Sigmoid colon (tissue), 4 donors: Measurements from ENCODE around the gene RABIF.

Source experiments
- CTCF ChIP-seq, 4 experiments: fragments of 450-650 bp in 3 of 4; fragments of 200-600 bp in 1 of 4; IDR thresholded peaks; one replicate each; pipeline ENCODE4 v1.5.1; 2016 to 2019; ENCODE audit warnings: antibody characterized with exemption in 4 of 4, mild to moderate bottlenecking in 3 of 4, moderate library complexity in 2 of 4
- EP300 ChIP-seq, 4 donors: sonication (generic); formaldehyde crosslinking; IDR thresholded peaks; one replicate each; pipeline ENCODE4 v1.6.1; 2017; ENCODE audit warnings: antibody characterized with exemption in 4 of 4
- POLR2A ChIP-seq, 2 donors: fragments of 450-650 bp; IDR thresholded peaks; one replicate each; pipeline ENCODE4 v1.6.1; 2016; ENCODE audit warnings: antibody characterized with exemption in 2 of 2, mild to moderate bottlenecking in 2 of 2, moderate library complexity in 2 of 2
- POLR2AphosphoS5 ChIP-seq, 4 donors: sonication (generic); formaldehyde crosslinking; IDR thresholded peaks; one replicate each; pipeline ENCODE4 v1.6.1; 2017; ENCODE audit warnings: antibody characterized with exemption in 4 of 4

- TF ChIP-seq CTCF (IDR thresholded peaks at IDR 0.05) = no peak
- TF ChIP-seq POLR2A (IDR thresholded peaks at IDR 0.05) = peak; percentile 72 to 92
- peak; percentile 83 to 96 (median 94) for TF ChIP-seq POLR2AphosphoS5 (IDR thresholded peaks at IDR 0.05)
- TF ChIP-seq EP300 (IDR thresholded peaks at IDR 0.05) = no peak
Observed at GRCh38 chr1:202888531-202889360, at the start of gene RABIF.
